GM10248 (cell line): Measurements from ENCODE around the gene NLE1.
A peak's percentile ranks its signal among the peaks of the same experiment; 100 is the strongest.
"Not testable (repeated sequence)": the region's sequence is repeated elsewhere in the genome, so short reads cannot be mapped to it uniquely, and the experiment has no call there.

ENCODE experiments used
- CTCF ChIA-PET: fragments of 300-600 bp; sonication (Branson Sonifier 250); formaldehyde crosslinking; extraction: SDS; loops from one replicate; lab custom pipeline; 2021; ENCODE audit warnings: antibody characterized with exemption; lab: Yijun Ruan, JAX
- POLR2A ChIA-PET: fragments of 350-650 bp; sonication (Branson Sonifier 250); formaldehyde crosslinking; extraction: SDS; loops from one replicate; lab custom pipeline; 2020; ENCODE audit warnings: antibody characterized with exemption; lab: Yijun Ruan, JAX
- DNase-seq: peaks from one replicate; pipeline ENCODE4 v3.0.0; 2012; ENCODE audit errors: extremely low spot score
- TF ChIP-seq, protein P1 (sequence below): IDR thresholded peaks from 2 replicates; pipeline ENCODE4 v1.5.1; 2012; ENCODE audit warnings: mild to moderate bottlenecking, low read depth; ENCODE audit errors: extremely low read depth, missing control alignments, control extremely low read depth

NLE1 gene

DNA sequence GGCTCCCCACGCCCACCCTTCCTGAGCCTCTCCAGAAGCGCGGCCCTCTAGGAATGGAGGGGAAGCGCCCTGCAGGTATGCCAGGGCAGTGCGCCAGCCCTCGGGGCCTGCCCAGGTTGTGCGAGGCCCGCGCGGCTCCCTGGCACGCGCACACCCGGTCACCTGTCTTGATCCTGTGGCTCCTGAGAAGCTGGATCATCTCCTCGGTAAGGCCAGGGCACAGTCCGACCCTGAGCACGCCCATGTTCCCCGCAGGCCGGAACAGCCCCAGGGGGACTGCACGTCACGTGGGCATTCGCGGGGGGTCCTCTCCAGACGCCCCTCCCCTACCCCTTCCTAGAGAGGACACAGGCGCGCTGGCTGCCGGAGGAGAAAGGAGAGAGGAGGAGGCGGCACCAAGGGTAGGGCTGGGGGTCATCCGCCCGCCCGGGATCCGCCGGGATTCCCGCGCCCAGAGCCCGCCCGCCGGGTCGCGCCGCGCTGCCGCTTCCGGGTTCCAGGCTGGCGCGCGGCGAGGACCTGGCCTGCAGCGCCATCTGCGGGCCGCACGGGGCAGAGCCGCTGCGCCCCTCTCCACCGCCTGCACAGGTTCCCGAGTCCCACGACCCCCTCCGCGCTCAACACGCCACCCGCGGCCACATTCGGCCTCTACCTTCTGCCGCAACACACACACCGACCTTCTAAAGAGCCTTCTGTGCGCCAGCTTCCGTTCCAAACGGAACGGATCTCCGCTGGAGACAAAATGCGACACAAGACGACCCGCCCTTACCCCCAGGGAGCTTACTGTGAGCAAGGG is 22.5 kb downstream of the NLE1 start, which contains the start of gene RAD51D:
RAD51D (minus strand) TSS at position 491 of the 796 bp plus-strand sequence; CDS start at position 244, 247 bp downstream.
- TF ChIP-seq, protein P1, sequence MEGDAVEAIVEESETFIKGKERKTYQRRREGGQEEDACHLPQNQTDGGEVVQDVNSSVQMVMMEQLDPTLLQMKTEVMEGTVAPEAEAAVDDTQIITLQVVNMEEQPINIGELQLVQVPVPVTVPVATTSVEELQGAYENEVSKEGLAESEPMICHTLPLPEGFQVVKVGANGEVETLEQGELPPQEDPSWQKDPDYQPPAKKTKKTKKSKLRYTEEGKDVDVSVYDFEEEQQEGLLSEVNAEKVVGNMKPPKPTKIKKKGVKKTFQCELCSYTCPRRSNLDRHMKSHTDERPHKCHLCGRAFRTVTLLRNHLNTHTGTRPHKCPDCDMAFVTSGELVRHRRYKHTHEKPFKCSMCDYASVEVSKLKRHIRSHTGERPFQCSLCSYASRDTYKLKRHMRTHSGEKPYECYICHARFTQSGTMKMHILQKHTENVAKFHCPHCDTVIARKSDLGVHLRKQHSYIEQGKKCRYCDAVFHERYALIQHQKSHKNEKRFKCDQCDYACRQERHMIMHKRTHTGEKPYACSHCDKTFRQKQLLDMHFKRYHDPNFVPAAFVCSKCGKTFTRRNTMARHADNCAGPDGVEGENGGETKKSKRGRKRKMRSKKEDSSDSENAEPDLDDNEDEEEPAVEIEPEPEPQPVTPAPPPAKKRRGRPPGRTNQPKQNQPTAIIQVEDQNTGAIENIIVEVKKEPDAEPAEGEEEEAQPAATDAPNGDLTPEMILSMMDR, result peak; percentile 90
- ChIA-PET POLR2A (interaction anchor here (0.9 kb wide), 1 partner anchor 30 kb away, joined by 3 read pairs; no protein-coding TSS in a partner anchor), CTCF (interaction anchor here (0.6 to 7.2 kb wide), 51 partner anchors 8 to 758 kb away, joined by 3 to 155 read pairs (median 4); partner anchors contain the start of genes NLE1 and RFFL)
- peak; percentile 94 for DNase-seq

DNA sequence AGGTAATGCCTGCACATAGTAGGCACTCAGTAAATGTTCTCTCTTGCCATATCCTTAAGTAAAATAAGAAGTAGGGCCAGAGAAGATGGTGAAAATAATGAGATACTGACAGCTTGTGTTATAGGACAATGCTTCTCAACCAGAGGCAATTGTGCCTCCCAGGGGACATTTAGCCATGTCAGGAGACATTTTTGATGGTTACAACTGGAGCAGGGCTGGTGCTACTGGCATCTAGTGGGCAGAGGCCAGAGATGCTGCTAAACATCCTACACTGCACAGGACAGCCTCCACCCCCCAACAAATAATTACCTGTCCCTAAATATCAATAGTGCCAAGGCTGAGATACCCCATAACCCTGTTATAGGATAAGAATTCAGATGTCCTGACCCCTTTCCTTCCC is 24.1 kb downstream of the NLE1 start:
- POLR2A ChIA-PET, result no interaction called here
- peak; percentile 46 for DNase-seq
- TF ChIP-seq, protein P1, result peak; percentile 46
- CTCF ChIA-PET, result interaction anchor here (0.7 to 7.2 kb wide), 9 partner anchors 11 to 630 kb away, joined by 3 to 155 read pairs (median 17); partner anchors contain the start of gene NLE1

DNA sequence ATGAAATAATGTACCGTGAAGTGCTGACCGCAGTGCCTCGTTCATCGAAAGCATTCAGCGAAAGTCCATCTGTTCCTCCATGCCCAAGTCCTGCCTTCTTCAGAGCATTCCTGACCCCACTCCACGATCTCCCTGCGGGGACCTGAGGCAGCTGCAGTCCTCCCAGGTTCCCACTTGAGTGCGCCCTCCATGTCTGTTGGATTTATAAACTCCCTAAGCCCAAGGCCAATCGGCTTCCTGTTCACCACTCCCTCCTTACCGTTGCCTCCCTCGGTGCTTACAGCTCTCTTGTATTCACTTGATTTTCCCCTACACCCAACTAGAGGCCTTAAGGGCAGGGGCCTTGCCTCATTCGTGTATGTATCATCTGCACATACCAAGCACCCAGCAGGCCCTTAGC is 25.3 kb downstream of the NLE1 start:
- DNase-seq, result no peak
- POLR2A ChIA-PET, result no interaction called here
- CTCF ChIA-PET, result interaction anchor here (7.2 kb wide), 1 partner anchor 120 kb away, joined by 155 read pairs; no protein-coding TSS in a partner anchor
- TF ChIP-seq, protein P1, result no peak

DNA sequence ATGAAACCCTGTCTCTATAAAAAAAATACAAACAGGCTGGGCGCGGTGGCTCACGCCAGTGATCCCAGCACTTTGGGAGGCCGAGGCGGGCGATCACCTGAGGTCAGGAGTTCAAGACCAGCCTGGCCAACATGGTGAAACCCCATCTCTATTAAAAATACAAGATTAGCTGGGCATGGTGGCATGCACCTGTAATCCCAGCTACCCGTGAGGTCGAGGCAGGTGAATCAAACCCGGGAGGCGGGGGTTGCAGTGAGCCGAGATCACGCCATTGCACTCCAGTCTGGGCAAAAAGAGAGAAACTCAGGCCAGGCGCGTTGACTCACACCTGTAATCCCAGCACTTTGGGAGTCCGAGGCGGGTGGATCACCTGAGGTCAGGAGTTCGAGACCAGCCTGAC is 31.3 kb downstream of the NLE1 start:
- POLR2A ChIA-PET, DNase-seq: not testable (repeated sequence)
- CTCF ChIA-PET, result interaction anchor here (0.9 to 3.1 kb wide), 3 partner anchors 8 to 21 kb away, joined by 3 to 8 read pairs (median 6); partner anchors contain the start of gene RAD51D

DNA sequence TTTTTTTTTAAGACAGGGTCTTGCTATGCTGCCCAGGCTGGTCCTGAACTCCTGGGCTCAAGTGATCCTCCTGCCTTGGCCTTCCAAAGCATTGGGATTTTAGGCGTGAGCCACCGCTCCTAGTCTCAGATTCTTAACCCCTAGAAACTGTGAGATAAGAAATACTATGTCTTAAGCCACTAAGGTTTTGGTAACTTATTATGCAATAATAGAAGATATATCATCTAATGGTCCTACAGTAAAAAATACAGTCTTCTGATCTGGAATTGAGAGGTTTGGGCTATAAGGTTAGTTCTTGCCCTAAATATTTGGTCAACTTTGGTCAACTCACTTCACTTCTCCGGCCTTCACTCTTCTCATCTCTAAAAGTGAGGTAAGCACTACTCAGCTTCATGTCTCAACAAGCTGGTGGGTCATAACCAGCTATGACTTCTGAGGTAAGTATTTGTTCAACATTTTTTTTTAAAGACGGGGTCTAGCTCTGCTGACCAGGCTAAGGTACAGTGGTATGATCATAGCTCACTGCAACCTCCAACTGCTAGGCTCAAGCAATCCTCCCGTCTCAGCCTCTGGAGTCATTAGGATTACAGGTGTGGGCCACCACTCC is 37.2 kb downstream of the NLE1 start:
- TF ChIP-seq, protein P1, result no peak
- POLR2A ChIA-PET, result no interaction called here
- no peak for DNase-seq
- CTCF ChIA-PET, result interaction anchor here (2.3 to 3.3 kb wide), 2 partner anchors 15 kb away, joined by 17 to 21 read pairs; partner anchors contain the start of gene RAD51D

DNA sequence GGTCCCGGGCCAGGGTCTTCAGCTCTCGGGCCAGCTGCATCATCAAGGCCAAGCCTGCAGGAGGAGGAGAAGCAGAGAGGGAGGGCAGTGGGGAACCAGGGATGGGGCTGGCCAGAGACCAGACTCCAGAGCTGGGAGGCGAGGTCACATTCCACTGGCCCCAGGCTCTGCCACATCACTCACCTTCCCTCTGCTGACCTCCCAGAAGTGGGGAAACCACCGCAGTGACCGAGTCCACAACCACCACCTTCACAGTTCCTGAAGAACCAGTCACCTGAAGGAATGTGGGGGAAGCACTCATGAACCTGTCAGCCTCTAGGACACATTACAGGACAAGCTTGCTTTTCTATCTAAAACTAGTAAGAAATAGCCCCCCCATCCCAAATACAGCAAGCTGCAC is 38.8 kb downstream of the NLE1 start:
- ChIA-PET POLR2A (no interaction called here), CTCF (interaction anchor here (1.5 to 3.3 kb wide), 3 partner anchors 11 to 16 kb away, joined by 6 to 21 read pairs (median 15); partner anchors contain the start of gene RAD51D)
- TF ChIP-seq, protein P1, result no peak
- no peak for DNase-seq
